Measurements from ENCODE around the gene SLC15A4. TPM values are rescaled to one million over a fixed set of nuclear protein-coding genes. Genes with fewer than 3 reads are reported as not detected.
"Not testable (repeated sequence)": the region's sequence is repeated elsewhere in the genome, so short reads cannot be mapped to it uniquely, and the experiment has no call there.

Gene SLC15A4
- polyA plus RNA-seq, 3 donors from 2014 or later: 36.3 to 39.2 (median 39.0) TPM

GRCh38 chr12:128815779-128816642 is 7.7 kb downstream of the SLC15A4 start:
- Mint-ChIP-seq H3K36me3 (peaks cover 13 to 28% (median 17%) of the 10 kb centered on the region in 3 donors), H3K9me3 (no peaks in the 10 kb centered on the region), H3K4me1 (peaks cover 99 to 100% of the 10 kb centered on the region in 2 donors), H3K27me3 (ENCODE audit: low read depth in 3 of 3) (peaks cover 14 to 48% (median 19%) of the 10 kb centered on the region in 3 donors), H3K4me3 (peak overlapping the region; percentile 59 to 74 (median 68)), H3K27ac (peak overlapping the region; percentile 92 to 100 (median 99))
- no peak for DNase-seq

GRCh38 chr12:128814411-128815261 is 9.1 kb downstream of the SLC15A4 start:
- Mint-ChIP-seq H3K4me1 (peaks cover 99 to 100% of the 10 kb centered on the region in 2 donors), H3K27me3 (ENCODE audit: low read depth in 3 of 3) (peaks cover 19 to 60% (median 21%) of the 10 kb centered on the region in 3 donors), H3K4me3 (peak overlapping the region; percentile 72 to 85 (median 84)), H3K27ac (peak overlapping the region; percentile 92 to 100 (median 99)), H3K9me3 (no peaks in the 10 kb centered on the region), H3K36me3 (peaks cover 13 to 31% (median 13%) of the 10 kb centered on the region in 3 donors)
- DNase-seq: peak; percentile 84 to 87 (median 85)

- H3K27me3 Mint-ChIP-seq (ENCODE audit: low read depth in 3 of 3): peaks cover 19 to 61% (median 21%) of the 10 kb centered on the region in 3 donors
- H3K9me3 Mint-ChIP-seq: no peaks in the 10 kb centered on the region
- peak; percentile 70 to 79 (median 78) for DNase-seq
- peak overlapping the region; percentile 72 to 85 (median 84) for H3K4me3 Mint-ChIP-seq
- H3K36me3 Mint-ChIP-seq: peaks cover 13 to 34% (median 13%) of the 10 kb centered on the region in 3 donors
- peaks cover 99 to 100% of the 10 kb centered on the region in 2 donors for H3K4me1 Mint-ChIP-seq
- peak overlapping the region; percentile 92 to 100 (median 99) for H3K27ac Mint-ChIP-seq
Observed at GRCh38 chr12:128813883-128814282, 9.9 kb downstream of the SLC15A4 start.

- no peak for DNase-seq
- Mint-ChIP-seq H3K27ac (peak overlapping the region; percentile 92 to 100 (median 99)), H3K36me3 (peaks cover 13 to 39% (median 13%) of the 10 kb centered on the region in 3 donors), H3K9me3 (no peaks in the 10 kb centered on the region), H3K4me3 (peak overlapping the region; percentile 72 to 85 (median 84)), H3K4me1 (peaks cover 97 to 100% of the 10 kb centered on the region in 2 donors), H3K27me3 (ENCODE audit: low read depth in 3 of 3) (peaks cover 19 to 65% (median 21%) of the 10 kb centered on the region in 3 donors)
Observed at GRCh38 chr12:128813392-128813791, 10.4 kb downstream of the SLC15A4 start.

GRCh38 chr12:128811806-128812205 is 12.0 kb downstream of the SLC15A4 start:
- DNase-seq: peak; percentile 72 to 80 (median 75)
- H3K9me3 Mint-ChIP-seq: no peaks in the 10 kb centered on the region
- peaks cover 86 to 93% of the 10 kb centered on the region in 2 donors for H3K4me1 Mint-ChIP-seq
- peak overlapping the region; percentile 70 to 85 (median 83) for H3K4me3 Mint-ChIP-seq
- peaks cover 13 to 45% (median 13%) of the 10 kb centered on the region in 3 donors for H3K36me3 Mint-ChIP-seq
- peaks cover 19 to 60% (median 21%) of the 10 kb centered on the region in 3 donors for H3K27me3 Mint-ChIP-seq (ENCODE audit: low read depth in 3 of 3)
- peak overlapping the region; percentile 92 to 100 (median 99) for H3K27ac Mint-ChIP-seq

- Mint-ChIP-seq H3K27me3 (ENCODE audit: low read depth in 3 of 3) (peaks cover 21 to 61% (median 23%) of the 10 kb centered on the region in 3 donors), H3K4me3 (peak overlapping the region; percentile 70 to 85 (median 83)), H3K4me1 (peaks cover 75 to 89% of the 10 kb centered on the region in 2 donors), H3K36me3 (peaks cover 19 to 50% (median 20%) of the 10 kb centered on the region in 3 donors), H3K27ac (peak overlapping the region; percentile 92 to 100 (median 99)), H3K9me3 (peaks cover 0 to 2% (median 0%) of the 10 kb centered on the region in 6 donors)
- peak; percentile 69 to 77 (median 75) for DNase-seq
Observed at GRCh38 chr12:128810182-128811127, 13.3 kb downstream of the SLC15A4 start.

GRCh38 chr12:128808651-128809050 is 15.1 kb downstream of the SLC15A4 start:
- peak overlapping the region; percentile 85 to 100 (median 99) for H3K27ac Mint-ChIP-seq
- no peak for DNase-seq
- peak overlapping the region in 2 of 5 donors; percentile 23 to 45 for H3K4me3 Mint-ChIP-seq
- peaks cover 12 to 44% (median 15%) of the 10 kb centered on the region in 3 donors for H3K27me3 Mint-ChIP-seq (ENCODE audit: low read depth in 3 of 3)
- peaks cover 61 to 78% of the 10 kb centered on the region in 2 donors for H3K4me1 Mint-ChIP-seq
- peaks cover 20 to 51% (median 26%) of the 10 kb centered on the region in 3 donors for H3K36me3 Mint-ChIP-seq
- H3K9me3 Mint-ChIP-seq: peaks cover 0 to 4% (median 0%) of the 10 kb centered on the region in 6 donors

- peak overlapping the region; percentile 46 to 100 (median 84) for H3K27ac Mint-ChIP-seq
- peaks cover 0 to 4% (median 0%) of the 10 kb centered on the region in 6 donors for H3K9me3 Mint-ChIP-seq
- H3K36me3 Mint-ChIP-seq: peaks cover 32 to 60% (median 34%) of the 10 kb centered on the region in 3 donors
- peaks cover 59 to 78% of the 10 kb centered on the region in 2 donors for H3K4me1 Mint-ChIP-seq
- H3K4me3 Mint-ChIP-seq: peak overlapping the region in 2 of 5 donors; percentile 9 to 72
- peak in 2 of 3 donors; percentile 18 to 44 for DNase-seq
- peaks cover 10 to 32% (median 21%) of the 10 kb centered on the region in 3 donors for H3K27me3 Mint-ChIP-seq (ENCODE audit: low read depth in 3 of 3)
Observed at GRCh38 chr12:128807161-128807724, 16.5 kb downstream of the SLC15A4 start.

- peaks cover 29 to 57% (median 30%) of the 10 kb centered on the region in 3 donors for H3K36me3 Mint-ChIP-seq
- H3K9me3 Mint-ChIP-seq: peaks cover 0 to 4% (median 0%) of the 10 kb centered on the region in 6 donors
- H3K27ac Mint-ChIP-seq: peak overlapping the region; percentile 29 to 100 (median 86)
- H3K27me3 Mint-ChIP-seq (ENCODE audit: low read depth in 3 of 3): peaks cover 5 to 25% (median 17%) of the 10 kb centered on the region in 3 donors
- peak overlapping the region in 2 of 5 donors; percentile 26 to 39 for H3K4me3 Mint-ChIP-seq
- no peak for DNase-seq
- H3K4me1 Mint-ChIP-seq: peaks cover 59 to 78% of the 10 kb centered on the region in 2 donors
Observed at GRCh38 chr12:128806573-128806972, 17.2 kb downstream of the SLC15A4 start.

GRCh38 chr12:128805406-128805805 is 18.4 kb downstream of the SLC15A4 start:
- H3K9me3 Mint-ChIP-seq, H3K4me3 Mint-ChIP-seq, DNase-seq: not testable (repeated sequence)
- Mint-ChIP-seq H3K4me1 (peaks cover 58 to 78% of the 10 kb centered on the region in 2 donors), H3K36me3 (peaks cover 39 to 60% (median 40%) of the 10 kb centered on the region in 3 donors), H3K27ac (peak overlapping the region in 1 of 6 donors; percentile 100), H3K27me3 (ENCODE audit: low read depth in 3 of 3) (peaks cover 2 to 15% (median 11%) of the 10 kb centered on the region in 3 donors)

- no peak for DNase-seq
- Mint-ChIP-seq H3K27me3 (ENCODE audit: low read depth in 3 of 3) (peaks cover 2 to 9% (median 9%) of the 10 kb centered on the region in 3 donors), H3K4me3 (no peak overlapping the region), H3K27ac (peak overlapping the region in 5 of 6 donors; percentile 0 to 100 (median 18)), H3K9me3 (peaks cover 0 to 4% (median 0%) of the 10 kb centered on the region in 6 donors), H3K4me1 (peaks cover 54 to 77% of the 10 kb centered on the region in 2 donors), H3K36me3 (peaks cover 46 to 60% (median 46%) of the 10 kb centered on the region in 3 donors)
Observed at GRCh38 chr12:128804762-128805161, 19.0 kb downstream of the SLC15A4 start.

All from immature natural killer cell (primary cell).